ENCODE data around the gene SCN2B. TPM values are rescaled to one million over a fixed set of nuclear protein-coding genes. Genes with fewer than 3 reads are reported as not detected.
A peak's percentile ranks its signal among the peaks of the same experiment; 100 is the strongest.

SCN2B gene
- total and polyA plus RNA-seq, 12 donors: 2.9 to 26.7 (median 16.1) TPM

GRCh38 chr11:118152020-118152551 is 24.4 kb downstream of the SCN2B start:
- TF ChIP-seq CTCF (IDR thresholded peaks at IDR 0.05): no peak
- H3K27ac ChIP-seq: peak overlapping the region in 7 of 10 donors; percentile 62 to 78 (median 77)
- 16 to 18% methylated on average over 16 of the region's 16 CpGs for WGBS, 2 donors
- ATAC-seq (peak in 1 of 8 donors; percentile 22), DNase-seq (no peak)
- peak overlapping the region; percentile 37 to 76 (median 62) for H3K4me3 ChIP-seq
- H3K27me3 ChIP-seq: peaks cover 0 to 67% (median 37%) of the 10 kb centered on the region in 7 donors
- H3K9me3 ChIP-seq: no peaks in the 10 kb centered on the region
- intact Hi-C loops (cut with DNase I): no loop called here
- H3K36me3 ChIP-seq: no peaks in the 10 kb centered on the region
- peaks cover 0 to 52% (median 17%) of the 10 kb centered on the region in 9 donors for H3K4me1 ChIP-seq

- TF ChIP-seq CTCF (IDR thresholded peaks at IDR 0.05): no peak
- Histone ChIP-seq H3K27ac (peak overlapping the region in 2 of 10 donors; percentile 65 to 77), H3K4me1 (peaks cover 0 to 50% (median 17%) of the 10 kb centered on the region in 9 donors), H3K27me3 (peaks cover 0 to 63% (median 30%) of the 10 kb centered on the region in 7 donors), H3K4me3 (peak overlapping the region in 8 of 10 donors; percentile 1 to 76 (median 62)), H3K36me3 (no peaks in the 10 kb centered on the region), H3K9me3 (no peaks in the 10 kb centered on the region)
- intact Hi-C loops (cut with DNase I): no loop called here
- WGBS, 2 donors: 52 to 64% methylated on average over 5 of the region's 5 CpGs
- DNase-seq (no peak), ATAC-seq (no peak)
Observed at GRCh38 chr11:118151431-118151830, 25.0 kb downstream of the SCN2B start.

- WGBS, 2 donors: 85 to 88% methylated on average over 1 of the region's 1 CpG
Observed at GRCh38 chr11:118149493-118149892, 26.9 kb downstream of the SCN2B start.

GRCh38 chr11:118148856-118149255 is 27.6 kb downstream of the SCN2B start:
- no peaks in the 10 kb centered on the region for H3K36me3 ChIP-seq
- H3K27ac ChIP-seq: peak overlapping the region in 6 of 10 donors; percentile 40 to 84 (median 80)
- no peaks in the 10 kb centered on the region for H3K9me3 ChIP-seq
- ATAC-seq (no peak), DNase-seq (no peak)
- peaks cover 0 to 68% (median 34%) of the 10 kb centered on the region in 9 donors for H3K4me1 ChIP-seq
- WGBS, 2 donors: 72 to 74% methylated on average over 2 of the region's 2 CpGs
- TF ChIP-seq CTCF (IDR thresholded peaks at IDR 0.05): no peak
- intact Hi-C loops (cut with DNase I): loop anchor here in 6 of 10 donors (5.0 to 10.0 kb wide), 6 partner anchors 33 to 338 kb away; partner anchors contain the start of gene UBE4A (in 2 of the 6)
- H3K27me3 ChIP-seq: peaks cover 0 to 60% (median 20%) of the 10 kb centered on the region in 7 donors
- no peak overlapping the region for H3K4me3 ChIP-seq

More at GRCh38 chr11:118149493-118149892, 26.9 kb downstream of the SCN2B start:
- Histone ChIP-seq H3K27me3 (peaks cover 0 to 60% (median 26%) of the 10 kb centered on the region in 7 donors), H3K27ac (peak overlapping the region in 7 of 10 donors; percentile 5 to 84 (median 56)), H3K9me3 (no peaks in the 10 kb centered on the region), H3K36me3 (no peaks in the 10 kb centered on the region), H3K4me1 (peaks cover 0 to 62% (median 33%) of the 10 kb centered on the region in 9 donors), H3K4me3 (peak overlapping the region in 1 of 10 donors; percentile 12)
- intact Hi-C loops (cut with DNase I): loop anchor here in 6 of 10 donors (5.0 to 10.0 kb wide), 6 partner anchors 33 to 338 kb away; partner anchors contain the start of gene UBE4A (in 2 of the 6)
- no peak for ATAC-seq
- TF ChIP-seq CTCF (IDR thresholded peaks at IDR 0.05): no peak
- DNase-seq: no peak
